C4-2B (cell line): ENCODE results near the gene LHFPL6.

Experiments used
- CTCF ChIP-seq: fragments of 450-650 bp; conservative IDR thresholded peaks from 2 replicates; pipeline ENCODE4 v1.5.1; 2017; ENCODE audit warnings: mild to moderate bottlenecking
- ZFX ChIP-seq: fragments of 450-650 bp; IDR thresholded peaks from 2 replicates; pipeline ENCODE4 v1.6.1; 2017

- no peak for TF ChIP-seq CTCF
- no peak for TF ChIP-seq ZFX
Observed at GRCh38 chr13:39362652-39363381, 240.2 kb downstream of the LHFPL6 start.
